Gastrocnemius medialis (tissue), 4 donors: ENCODE results near the gene NKX1-2.

ENCODE experiments used
- CTCF ChIP-seq, 5 experiments: fragments of 450-650 bp in 3 of 5; fragments of 200-600 bp in 2 of 5; sonication (generic) in 2 of 5; IDR thresholded peaks in 4 of 5; conservative IDR thresholded peaks in 1 of 5; 1 replicate in 4 of 5; 2 replicates in 1 of 5; pipeline ENCODE4 v1.5.1; 2016 to 2019; ENCODE audit warnings: antibody characterized with exemption in 5 of 5, mild to moderate bottlenecking in 3 of 5, moderate library complexity in 3 of 5
- POLR2A ChIP-seq, 2 donors: fragments of 450-650 bp; IDR thresholded peaks; one replicate each; pipeline ENCODE4 v1.6.1; 2017; ENCODE audit warnings: antibody characterized with exemption in 2 of 2, mild to moderate bottlenecking in 2 of 2, moderate library complexity in 2 of 2

- TF ChIP-seq CTCF (IDR thresholded peaks at IDR 0.05 in 4 of 5, conservative IDR thresholded peaks at IDR 0.05 in 1 of 5), result no peak
- TF ChIP-seq POLR2A (IDR thresholded peaks at IDR 0.05), result no peak
These were observed 17.3 kb upstream of the NKX1-2 start for GRCh38 chr10:124467165-124467564.
